Endothelial cell of umbilical vein (primary cell): ENCODE results near the gene VSTM2B. TPM values are rescaled to one million over a fixed set of nuclear protein-coding genes. Genes with fewer than 3 reads are reported as not detected.

Experiments used
- BruUV-seq: library from RNA; stranded (reverse); fragments of 400-500 nt; replicated peaks from 2 replicates; lab custom pipeline; 2021; lab: Mats Ljungman, UMichigan
- CTCF ChIA-PET: fragments of 300-600, 350-600 bp; sonication (Branson Sonifier 250); formaldehyde crosslinking; loops from one replicate; lab custom pipeline; 2021; ENCODE audit warnings: antibody characterized with exemption, inconsistent platforms; lab: Charles Lee
- POLR2A ChIA-PET: fragments of 300-600, 350-600 bp; sonication (Branson Sonifier 250); formaldehyde crosslinking; loops from one replicate; lab custom pipeline; 2021; ENCODE audit warnings: antibody characterized with exemption, inconsistent platforms; lab: Charles Lee
- DNase-seq: peaks from one replicate; pipeline ENCODE4 v3.0.0-alpha.2; 2011; ENCODE audit warnings: low read depth, low spot score
- FAIRE-seq: peaks from 2 replicates; lab custom pipeline; 2011; peaks lifted over from hg19 to GRCh38; lab: Jason Lieb, UNC
- H2AFZ ChIP-seq: 2 replicates; pipeline ENCODE4 v1.6.0; 2012; ENCODE audit warnings: low read depth, low read length, control low read depth, inconsistent platforms
- H3K27ac ChIP-seq: 2 replicates; pipeline ENCODE4 v1.5.1; 2011; ENCODE audit warnings: low read depth, mild to moderate bottlenecking, control low read depth, low read length, moderate library complexity; ENCODE audit not compliant: insufficient read depth
- H3K27me3 ChIP-seq, 2 experiments: 2 replicates each; pipeline versions ENCODE4 v1.6.0 to v1.6.1; 2011; ENCODE audit warnings: low read length in 2 of 2, mixed read lengths in 1 of 2; ENCODE audit not compliant: control insufficient read depth in 2 of 2, insufficient read depth in 2 of 2
- H3K36me3 ChIP-seq, 2 experiments: 2 replicates in 1 of 2; 3 replicates in 1 of 2; pipeline ENCODE4 v1.5.1; 2011; ENCODE audit warnings: low read length in 2 of 2, mild to moderate bottlenecking in 1 of 2, moderate library complexity in 1 of 2; ENCODE audit not compliant: control insufficient read depth in 2 of 2, insufficient read depth in 2 of 2; ENCODE audit errors: extremely low read depth in 1 of 2
- H3K4me1 ChIP-seq: 3 replicates; pipeline ENCODE4 v1.5.1; 2011; ENCODE audit warnings: mild to moderate bottlenecking, low read length; ENCODE audit not compliant: control insufficient read depth, insufficient read depth; ENCODE audit errors: extremely low read depth
- H3K4me2 ChIP-seq: 2 replicates; pipeline ENCODE4 v1.6.1; 2011; ENCODE audit warnings: low read length, control low read depth, mixed read lengths; ENCODE audit not compliant: insufficient read depth
- H3K4me3 ChIP-seq, 3 experiments: fragments of 200-600 bp in 1 of 3; sonication (generic), shearing (Covaris generic) in 1 of 3; replicated peaks in 1 of 3; 2 replicates each; pipeline ENCODE4 v1.5.1; 2011 to 2016; ENCODE audit warnings: control low read depth in 3 of 3, low read length in 3 of 3, mild to moderate bottlenecking in 2 of 3, inconsistent platforms in 1 of 3, low read depth in 1 of 3, moderate library complexity in 1 of 3; ENCODE audit not compliant: insufficient read depth in 1 of 3
- H3K79me2 ChIP-seq: 2 replicates; pipeline ENCODE4 v1.6.0; 2012; ENCODE audit warnings: low read length, inconsistent platforms; ENCODE audit not compliant: control insufficient read depth, insufficient read depth
- H3K9ac ChIP-seq: replicated peaks from 2 replicates; pipeline ENCODE3; 2011; ENCODE audit warnings: low read length, control low read depth; ENCODE audit not compliant: insufficient read depth; ENCODE audit errors: extremely low read depth
- H3K9me1 ChIP-seq: replicated peaks from 3 replicates; pipeline ENCODE4 v1.6.0; 2011; ENCODE audit warnings: mild to moderate bottlenecking, low read length; ENCODE audit not compliant: control insufficient read depth, insufficient read depth; ENCODE audit errors: extremely low read depth
- H3K9me3 ChIP-seq: replicated peaks from 2 replicates; pipeline ENCODE4 v1.5.1; 2012; ENCODE audit warnings: low read length, inconsistent platforms; ENCODE audit not compliant: control insufficient read depth, insufficient read depth
- H4K20me1 ChIP-seq: replicated peaks from 2 replicates; pipeline ENCODE3; 2011; ENCODE audit warnings: mild to moderate bottlenecking, low read length; ENCODE audit not compliant: control insufficient read depth, insufficient read depth; ENCODE audit errors: extremely low read depth
- EZH2 ChIP-seq: IDR thresholded peaks from 2 replicates; pipeline ENCODE4 v1.6.1; 2012; ENCODE audit warnings: borderline replicate concordance, low read depth, mild to moderate bottlenecking, moderate library complexity, low read length, inconsistent platforms; ENCODE audit not compliant: severe bottlenecking
- GATA2 ChIP-seq: IDR thresholded peaks from 2 replicates; pipeline ENCODE4 v1.7.0; 2011; ENCODE audit warnings: low read depth, mild to moderate bottlenecking, moderate library complexity, mixed read lengths, low read length; ENCODE audit not compliant: insufficient read length, insufficient read depth
- MYC ChIP-seq: IDR thresholded peaks from one replicate; pipeline ENCODE4 v1.6.1; 2011; ENCODE audit warnings: mild to moderate bottlenecking, low read depth, low read length
- POLR2A ChIP-seq: IDR thresholded peaks from 2 replicates; pipeline ENCODE4 v1.6.1; 2012; ENCODE audit warnings: low read depth, mild to moderate bottlenecking, control low read depth, low read length
- dilution Hi-C: fragments of 300-500 bp; cut with MboI; formaldehyde crosslinking; loops from one replicate; pipeline ENCODE4 v1.15.0; 2019; ENCODE audit warnings: low sequenced_read_pairs; ENCODE audit not compliant: extremely low pct_ligation_motif_present
- intact Hi-C: fragments of 100-400 bp; cut with micrococcal nuclease; formaldehyde crosslinking; loops from one replicate; pipeline ENCODE4 v1.10.0; 2022
- polyA plus RNA-seq, 4 experiments: library from polyadenylated mRNA; depleted of rRNA in 3 of 4; stranded (reverse) in 3 of 4; unstranded in 1 of 4; fragments of >200 nt; gene quantifications; 2 replicates each; pipeline versions ENCODE4 v1.2.1 to v1.2.3, GENCODE V29; 2011 to 2012; ENCODE audit warnings: missing spikeins in 1 of 4
- total RNA-seq: library from RNA; stranded (reverse); gene quantifications from 2 replicates; pipeline ENCODE4 v1.2.3, GENCODE V29; 2021

Gene VSTM2B
- total and polyA plus RNA-seq, 2 donors (not counting 3 experiments of a cell fraction or from before 2014, with no cell fraction given): not detected

- Histone ChIP-seq H3K4me2 (no peak overlapping the region), H3K4me3 (no peak overlapping the region), H4K20me1 (no peaks in the 10 kb centered on the region), H2AFZ (no peak overlapping the region), H3K27ac (no peak overlapping the region), H3K9ac (no peak overlapping the region), H3K79me2 (no peaks in the 10 kb centered on the region), H3K9me3 (no peaks in the 10 kb centered on the region), H3K36me3 (no peaks in the 10 kb centered on the region), H3K9me1 (no peaks in the 10 kb centered on the region), H3K27me3 (peaks cover 41 to 60% of the 10 kb centered on the region in 2 experiments), H3K4me1 (no peaks in the 10 kb centered on the region)
- no peak for TF ChIP-seq POLR2A
- TF ChIP-seq GATA2: no peak
- peak; percentile 47 for TF ChIP-seq EZH2
- ChIA-PET POLR2A (no interaction called here), CTCF (interaction anchor here (1.3 kb wide), 1 partner anchor 651 kb away, joined by 3 read pairs; no protein-coding TSS in a partner anchor)
- intact Hi-C loops (loop anchor here (2.0 kb wide), 1 partner anchor 1062 kb away; no protein-coding TSS in a partner anchor), dilution Hi-C loops (no loop called here)
- DNase-seq (no peak), FAIRE-seq (no peak)
- BruUV-seq: no TSS peak
Measured at GRCh38 chr19:29528946-29529645, 3.3 kb downstream of the VSTM2B start.

- no peak for DNase-seq
- H3K36me3 ChIP-seq: no peaks in the 10 kb centered on the region
- H3K9me3 ChIP-seq: no peaks in the 10 kb centered on the region
- H4K20me1 ChIP-seq: no peaks in the 10 kb centered on the region
- ChIA-PET POLR2A (no interaction called here), CTCF (no interaction called here)
- no TSS peak for BruUV-seq
- no peak for FAIRE-seq
- intact Hi-C loops: loop anchor here (2.0 kb wide), 1 partner anchor 1063 kb away; no protein-coding TSS in a partner anchor
- no peak overlapping the region for H3K4me3 ChIP-seq
- no peaks in the 10 kb centered on the region for H3K79me2 ChIP-seq
- peaks cover 35 to 55% of the 10 kb centered on the region in 2 experiments for H3K27me3 ChIP-seq
- H3K4me2 ChIP-seq: no peak overlapping the region
- dilution Hi-C loops: no loop called here
- peak; percentile 77 for TF ChIP-seq EZH2
- TF ChIP-seq MYC: no peak
- no peak overlapping the region for H3K9ac ChIP-seq
- H3K9me1 ChIP-seq: no peaks in the 10 kb centered on the region
- H2AFZ ChIP-seq: no peak overlapping the region
- no peak overlapping the region for H3K27ac ChIP-seq
- no peaks in the 10 kb centered on the region for H3K4me1 ChIP-seq
Measured at GRCh38 chr19:29529646-29530539, 4.1 kb downstream of the VSTM2B start.
